ENCODE data around the gene UBR1.

DNA sequence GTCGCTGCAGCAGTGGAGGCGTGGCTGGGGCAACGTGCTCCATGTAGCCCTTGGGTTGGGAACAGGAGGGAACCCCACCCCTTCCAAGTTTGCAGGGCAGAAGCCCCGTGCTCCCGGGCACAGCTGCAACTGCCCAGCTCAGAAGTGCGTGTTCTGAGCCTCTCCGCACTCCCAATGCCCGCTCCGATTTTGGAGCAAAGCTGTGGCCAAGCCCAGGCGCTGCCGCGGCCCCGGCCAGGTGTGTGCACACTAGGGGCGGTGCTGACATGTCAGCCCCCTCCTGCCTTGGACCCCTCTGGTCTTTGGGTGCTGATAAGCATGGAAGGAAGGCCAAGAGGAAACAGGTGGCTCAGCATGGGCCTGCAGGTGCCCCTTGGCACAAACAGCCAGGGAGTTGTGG, 97.7 kb downstream of the UBR1 start:
- TF ChIP-seq, protein P1, sequence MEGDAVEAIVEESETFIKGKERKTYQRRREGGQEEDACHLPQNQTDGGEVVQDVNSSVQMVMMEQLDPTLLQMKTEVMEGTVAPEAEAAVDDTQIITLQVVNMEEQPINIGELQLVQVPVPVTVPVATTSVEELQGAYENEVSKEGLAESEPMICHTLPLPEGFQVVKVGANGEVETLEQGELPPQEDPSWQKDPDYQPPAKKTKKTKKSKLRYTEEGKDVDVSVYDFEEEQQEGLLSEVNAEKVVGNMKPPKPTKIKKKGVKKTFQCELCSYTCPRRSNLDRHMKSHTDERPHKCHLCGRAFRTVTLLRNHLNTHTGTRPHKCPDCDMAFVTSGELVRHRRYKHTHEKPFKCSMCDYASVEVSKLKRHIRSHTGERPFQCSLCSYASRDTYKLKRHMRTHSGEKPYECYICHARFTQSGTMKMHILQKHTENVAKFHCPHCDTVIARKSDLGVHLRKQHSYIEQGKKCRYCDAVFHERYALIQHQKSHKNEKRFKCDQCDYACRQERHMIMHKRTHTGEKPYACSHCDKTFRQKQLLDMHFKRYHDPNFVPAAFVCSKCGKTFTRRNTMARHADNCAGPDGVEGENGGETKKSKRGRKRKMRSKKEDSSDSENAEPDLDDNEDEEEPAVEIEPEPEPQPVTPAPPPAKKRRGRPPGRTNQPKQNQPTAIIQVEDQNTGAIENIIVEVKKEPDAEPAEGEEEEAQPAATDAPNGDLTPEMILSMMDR (IDR thresholded peaks at IDR 0.05): no peak
- no peak for TF ChIP-seq EZH2phosphoT487 (IDR thresholded peaks at IDR 0.05)
- no peak for TF ChIP-seq EZH2 (IDR thresholded peaks at IDR 0.05)
